Stomach (tissue), 4 donors: ENCODE results near the gene PRKCE.

Source experiments
- CTCF ChIP-seq, 7 experiments: fragments of 450-650 bp in 4 of 7; fragments of 200-600 bp in 3 of 7; sonication (generic) in 3 of 7; IDR thresholded peaks; one replicate each; pipeline ENCODE4 v1.5.1; 2016 to 2019; ENCODE audit warnings: antibody characterized with exemption in 7 of 7, control low read depth in 2 of 7, mild to moderate bottlenecking in 1 of 7
- POLR2A ChIP-seq, 4 donors: fragments of 450-650 bp; IDR thresholded peaks; one replicate each; pipeline ENCODE4 v1.6.1; 2016; ENCODE audit warnings: antibody characterized with exemption in 4 of 4, control low read depth in 2 of 4, mild to moderate bottlenecking in 1 of 4, moderate library complexity in 1 of 4
- POLR2AphosphoS5 ChIP-seq, 3 donors: sonication (generic); formaldehyde crosslinking; IDR thresholded peaks; one replicate each; pipeline ENCODE4 v1.6.1; 2016; ENCODE audit warnings: antibody characterized with exemption in 3 of 3

GRCh38 chr2:45681675-45682074, 30.2 kb downstream of the PRKCE start:
- TF ChIP-seq CTCF (IDR thresholded peaks at IDR 0.05) (no peak), POLR2A (IDR thresholded peaks at IDR 0.05) (no peak), POLR2AphosphoS5 (IDR thresholded peaks at IDR 0.05) (peak in 2 of 3 donors; percentile 15 to 70)
